ENCODE results near the gene EIF4A3. TPM values are rescaled to one million over a fixed set of nuclear protein-coding genes. Genes with fewer than 3 reads are reported as not detected.

EIF4A3 gene
- total RNA-seq, 6 donors from 2014 or later: 48.2 to 86.2 (median 61.8) TPM

DNA sequence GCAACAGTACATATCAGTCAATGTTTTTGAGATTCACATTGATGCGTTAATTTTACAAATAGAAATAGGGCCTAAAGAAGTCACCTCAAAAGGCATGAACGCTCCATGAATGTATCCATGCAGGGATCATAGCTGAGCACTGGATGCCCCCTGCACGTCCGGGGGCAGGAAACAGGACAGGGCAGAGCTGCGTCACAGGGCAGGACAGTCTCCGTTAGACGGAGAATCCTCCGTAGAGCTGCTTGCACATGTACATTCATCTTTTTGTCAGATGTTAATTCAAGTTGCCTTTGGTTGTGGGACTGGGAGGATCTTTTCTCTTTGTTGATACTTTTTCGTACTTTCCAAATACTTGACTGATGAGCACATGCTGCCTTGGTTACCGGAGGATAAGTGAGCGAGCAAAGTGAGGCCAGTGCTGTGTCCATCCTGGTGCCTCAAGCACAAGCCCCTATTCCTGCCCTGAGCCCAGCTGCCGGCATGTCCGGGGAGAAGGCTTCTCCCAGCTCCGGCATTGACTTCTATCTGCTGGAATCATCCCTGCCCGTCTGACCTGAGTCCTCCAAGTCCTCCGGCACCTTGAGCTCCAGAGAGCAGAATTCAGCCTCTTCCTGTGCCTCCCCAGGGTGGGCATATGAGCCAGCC lies 30.5 kb downstream of the EIF4A3 start:
- Histone ChIP-seq H3K9me3 (no peaks in the 10 kb centered on the region), H3K27me3 (no peaks in the 10 kb centered on the region), H3K4me3 (no peak overlapping the region), H3K4me1 (no peaks in the 10 kb centered on the region), H3K27ac (no peak overlapping the region), H3K36me3 (peaks cover 0 to 17% (median 6%) of the 10 kb centered on the region in 4 donors)
- TF ChIP-seq POLR2AphosphoS5 (IDR thresholded peaks at IDR 0.05): no peak
- TF ChIP-seq, protein P1, sequence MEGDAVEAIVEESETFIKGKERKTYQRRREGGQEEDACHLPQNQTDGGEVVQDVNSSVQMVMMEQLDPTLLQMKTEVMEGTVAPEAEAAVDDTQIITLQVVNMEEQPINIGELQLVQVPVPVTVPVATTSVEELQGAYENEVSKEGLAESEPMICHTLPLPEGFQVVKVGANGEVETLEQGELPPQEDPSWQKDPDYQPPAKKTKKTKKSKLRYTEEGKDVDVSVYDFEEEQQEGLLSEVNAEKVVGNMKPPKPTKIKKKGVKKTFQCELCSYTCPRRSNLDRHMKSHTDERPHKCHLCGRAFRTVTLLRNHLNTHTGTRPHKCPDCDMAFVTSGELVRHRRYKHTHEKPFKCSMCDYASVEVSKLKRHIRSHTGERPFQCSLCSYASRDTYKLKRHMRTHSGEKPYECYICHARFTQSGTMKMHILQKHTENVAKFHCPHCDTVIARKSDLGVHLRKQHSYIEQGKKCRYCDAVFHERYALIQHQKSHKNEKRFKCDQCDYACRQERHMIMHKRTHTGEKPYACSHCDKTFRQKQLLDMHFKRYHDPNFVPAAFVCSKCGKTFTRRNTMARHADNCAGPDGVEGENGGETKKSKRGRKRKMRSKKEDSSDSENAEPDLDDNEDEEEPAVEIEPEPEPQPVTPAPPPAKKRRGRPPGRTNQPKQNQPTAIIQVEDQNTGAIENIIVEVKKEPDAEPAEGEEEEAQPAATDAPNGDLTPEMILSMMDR (IDR thresholded peaks at IDR 0.05): no peak
- TF ChIP-seq EP300 (IDR thresholded peaks at IDR 0.05): no peak
- TF ChIP-seq POLR2A (IDR thresholded peaks at IDR 0.05): no peak
- no peak for ATAC-seq (ENCODE audit: low FRiP score in 2 of 2)
- DNase-seq: no peak
- 68 to 77% methylated on average over 12 to 16 of the region's 16 CpGs for WGBS, 2 donors

DNA sequence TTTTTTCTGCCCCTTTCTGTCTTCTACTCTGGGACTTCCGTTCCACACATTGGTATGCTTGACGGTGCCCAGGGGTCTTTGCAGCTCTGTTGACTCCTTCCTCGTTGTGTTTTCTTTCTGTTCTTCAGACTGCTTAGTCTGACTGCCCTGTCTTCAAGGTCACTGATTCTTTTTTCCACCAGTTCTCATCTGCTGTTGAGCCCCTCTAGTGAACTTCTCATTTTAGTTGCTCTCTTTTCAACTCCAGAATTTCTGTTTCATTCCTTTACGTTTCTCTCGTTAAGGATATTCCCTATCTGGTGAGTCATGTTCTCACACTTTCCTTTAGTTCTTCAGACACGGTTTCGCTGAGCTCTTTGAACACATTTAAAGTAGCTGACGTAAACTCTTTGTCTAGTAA lies 31.8 kb downstream of the EIF4A3 start:
- H3K27me3 ChIP-seq: no peaks in the 10 kb centered on the region
- H3K4me1 ChIP-seq: no peaks in the 10 kb centered on the region
- DNase-seq: no peak
- no peak overlapping the region for H3K4me3 ChIP-seq
- no peak for ATAC-seq (ENCODE audit: low FRiP score in 2 of 2)
- no peak overlapping the region for H3K27ac ChIP-seq
- H3K9me3 ChIP-seq: no peaks in the 10 kb centered on the region
- WGBS, 2 donors: 92 to 94% methylated on average over 8 of the region's 8 CpGs
- H3K36me3 ChIP-seq: peaks cover 0 to 21% (median 6%) of the 10 kb centered on the region in 4 donors
- no peak for TF ChIP-seq EP300 (IDR thresholded peaks at IDR 0.05)
- TF ChIP-seq POLR2AphosphoS5 (IDR thresholded peaks at IDR 0.05): no peak
- no peak for TF ChIP-seq POLR2A (IDR thresholded peaks at IDR 0.05)
- TF ChIP-seq, protein P1 (IDR thresholded peaks at IDR 0.05): no peak

DNA sequence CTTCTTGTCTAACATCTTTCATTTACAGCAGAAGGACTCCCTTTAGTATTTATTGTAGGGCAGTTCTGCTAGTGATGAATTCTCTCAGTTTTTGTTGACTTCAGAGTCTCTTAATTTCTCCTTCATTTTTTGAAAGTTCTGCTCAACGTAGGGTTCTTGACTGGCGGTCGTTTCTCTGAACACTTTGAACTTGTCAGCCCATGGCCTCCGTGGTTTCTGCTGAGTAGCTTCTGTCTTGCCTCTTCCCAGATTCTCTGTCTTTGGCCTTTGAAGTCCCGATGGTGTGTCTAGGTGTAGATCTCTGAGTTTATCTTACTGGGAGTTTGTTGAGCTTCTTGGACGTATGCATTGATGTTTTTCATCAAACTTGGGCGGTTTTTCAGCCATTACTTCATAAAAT lies 32.2 kb downstream of the EIF4A3 start:
- H3K27ac ChIP-seq: no peak overlapping the region
- peaks cover 0 to 23% (median 6%) of the 10 kb centered on the region in 4 donors for H3K36me3 ChIP-seq
- no peaks in the 10 kb centered on the region for H3K4me1 ChIP-seq
- TF ChIP-seq POLR2A (IDR thresholded peaks at IDR 0.05) (no peak), POLR2AphosphoS5 (IDR thresholded peaks at IDR 0.05) (no peak), EP300 (IDR thresholded peaks at IDR 0.05) (no peak)
- TF ChIP-seq, protein P1 (IDR thresholded peaks at IDR 0.05): no peak
- no peaks in the 10 kb centered on the region for H3K27me3 ChIP-seq
- DNase-seq (no peak), ATAC-seq (ENCODE audit: low FRiP score in 2 of 2) (no peak)
- 82 to 86% methylated on average over 7 of the region's 7 CpGs for WGBS, 2 donors
- no peak overlapping the region for H3K4me3 ChIP-seq
- H3K9me3 ChIP-seq: no peaks in the 10 kb centered on the region

DNA sequence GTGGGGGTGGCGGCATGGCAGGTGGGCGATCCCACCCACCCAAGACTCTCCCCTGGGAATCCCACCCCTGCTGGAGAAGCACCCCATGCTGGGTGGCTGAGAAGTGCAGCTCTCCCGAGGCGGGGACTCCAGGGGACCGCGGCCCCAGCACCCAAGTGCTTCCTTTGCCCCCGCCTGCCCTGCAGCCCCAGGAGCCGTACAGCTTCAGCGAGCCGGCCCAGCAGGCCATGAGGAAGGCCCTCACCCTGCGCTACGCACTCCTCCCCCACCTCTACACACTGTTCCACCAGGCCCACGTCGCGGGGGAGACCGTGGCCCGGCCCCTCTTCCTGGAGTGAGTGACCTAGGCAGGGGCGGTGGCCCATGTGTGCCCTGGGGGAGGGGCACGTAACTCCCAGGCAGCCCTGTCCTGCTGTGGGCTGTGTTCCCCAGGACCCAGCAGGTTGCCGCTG lies 33.9 kb downstream of the EIF4A3 start:
- H3K9me3 ChIP-seq: no peaks in the 10 kb centered on the region
- no peaks in the 10 kb centered on the region for H3K27me3 ChIP-seq
- DNase-seq (peak in 1 of 2 donors; percentile 75), ATAC-seq (ENCODE audit: low FRiP score in 2 of 2) (no peak)
- TF ChIP-seq, protein P1 (IDR thresholded peaks at IDR 0.05): no peak
- no peak for TF ChIP-seq POLR2AphosphoS5 (IDR thresholded peaks at IDR 0.05)
- TF ChIP-seq EP300 (IDR thresholded peaks at IDR 0.05): no peak
- TF ChIP-seq POLR2A (IDR thresholded peaks at IDR 0.05): no peak
- H3K4me1 ChIP-seq: no peaks in the 10 kb centered on the region
- H3K36me3 ChIP-seq: peaks cover 0 to 31% (median 5%) of the 10 kb centered on the region in 4 donors
- no peak overlapping the region for H3K4me3 ChIP-seq
- WGBS, 2 donors: 92 to 93% methylated on average over 10 to 19 of the region's 20 CpGs
- no peak overlapping the region for H3K27ac ChIP-seq
